Kidney (tissue), 14 donors: ENCODE data around the gene PLEKHG1. TPM values are rescaled to one million over a fixed set of nuclear protein-coding genes. Genes with fewer than 3 reads are reported as not detected.

Experiments
- DNase-seq, 5 donors: peaks; one replicate each; pipeline ENCODE4 v3.0.0-alpha.2; 2013 to 2020
- FAIRE-seq: peaks from 2 replicates; lab custom pipeline; 2012; peaks lifted over from hg19 to GRCh38; lab: Jason Lieb, UNC
- H3K27ac ChIP-seq, 2 donors: one replicate each; pipeline ENCODE4 v1.7.0; 2013; ENCODE audit warnings: low read depth in 2 of 2, low read length in 2 of 2, inconsistent platforms in 1 of 2
- H3K27me3 ChIP-seq: one replicate; pipeline ENCODE4 v1.7.1; 2013; ENCODE audit warnings: low read length, inconsistent platforms; ENCODE audit not compliant: control insufficient read depth, insufficient read depth
- H3K36me3 ChIP-seq, 3 donors: one replicate each; pipeline versions ENCODE4 v1.7.0 to v1.7.1; 2013; ENCODE audit warnings: low read length in 3 of 3, control low read depth in 1 of 3, inconsistent platforms in 1 of 3; ENCODE audit not compliant: insufficient read depth in 3 of 3, control insufficient read depth in 2 of 3
- H3K4me1 ChIP-seq, 3 donors: one replicate each; pipeline versions ENCODE4 v1.7.0 to v1.7.1; 2013; ENCODE audit warnings: low read length in 3 of 3, inconsistent platforms in 1 of 3, low read depth in 1 of 3; ENCODE audit not compliant: control insufficient read depth in 2 of 3, insufficient read depth in 2 of 3
- H3K4me3 ChIP-seq, 3 donors: one replicate each; pipeline versions ENCODE4 v1.7.0 to v1.8.1; 2013; ENCODE audit warnings: low read length in 3 of 3, control low read depth in 1 of 3, inconsistent platforms in 1 of 3
- H3K9ac ChIP-seq, 3 donors: one replicate each; pipeline versions ENCODE4 v1.7.0 to v1.7.1; 2013; ENCODE audit warnings: low read length in 3 of 3, control low read depth in 1 of 3, inconsistent platforms in 1 of 3
- H3K9me3 ChIP-seq, 3 donors: one replicate each; pipeline versions ENCODE4 v1.7.0 to v1.7.1; 2013; ENCODE audit warnings: low read length in 3 of 3, control low read depth in 1 of 3, inconsistent platforms in 1 of 3; ENCODE audit not compliant: control insufficient read depth in 2 of 3, insufficient read depth in 1 of 3
- intact Hi-C: fragments of 100-400 bp; cut with DNase I; formaldehyde crosslinking; loops from one replicate; pipeline ENCODE4 v1.11.1; 2022
- polyA plus RNA-seq: library from polyadenylated mRNA; stranded (reverse); fragments of 350-450 nt; fragmentation: Illumina TruSeq; extraction: RNeasy Lipid Tissue Mini Kit (QIAGEN cat#74804); gene quantifications from one replicate; pipeline ENCODE4 v1.2.3, GENCODE V29; 2014; ENCODE audit warnings: low read depth, low replicate concordance; ENCODE audit not compliant: insufficient read depth
- total RNA-seq: library from RNA; stranded (reverse); fragmentation: NEBNext Ultra II Directional; extraction: Animal tissue kit (Norgen Biotek cat#: 25700); gene quantifications from one replicate; pipeline ENCODE4 v1.2.1, GENCODE V29; 2021
- TF ChIP-seq, protein P1 (sequence below): IDR thresholded peaks from 3 replicates; pipeline ENCODE4 v1.5.1; 2012; ENCODE audit warnings: mild to moderate bottlenecking, moderate library complexity, borderline replicate concordance; ENCODE audit not compliant: insufficient read depth; ENCODE audit errors: extremely low read depth
- donor health status: control.
- donor health status: control.
- donor health status: control.
- donor health status: control.
- donor health status: control.
- donor health status: DM: yes; HTN: yes; CAD: no.
- donor health status: Normal renal cell carcinoma (clear cell type).

The PLEKHG1 gene
- total and polyA plus RNA-seq, 2 donors from 2014 or later, result 2.8 to 58.7 TPM

DNA sequence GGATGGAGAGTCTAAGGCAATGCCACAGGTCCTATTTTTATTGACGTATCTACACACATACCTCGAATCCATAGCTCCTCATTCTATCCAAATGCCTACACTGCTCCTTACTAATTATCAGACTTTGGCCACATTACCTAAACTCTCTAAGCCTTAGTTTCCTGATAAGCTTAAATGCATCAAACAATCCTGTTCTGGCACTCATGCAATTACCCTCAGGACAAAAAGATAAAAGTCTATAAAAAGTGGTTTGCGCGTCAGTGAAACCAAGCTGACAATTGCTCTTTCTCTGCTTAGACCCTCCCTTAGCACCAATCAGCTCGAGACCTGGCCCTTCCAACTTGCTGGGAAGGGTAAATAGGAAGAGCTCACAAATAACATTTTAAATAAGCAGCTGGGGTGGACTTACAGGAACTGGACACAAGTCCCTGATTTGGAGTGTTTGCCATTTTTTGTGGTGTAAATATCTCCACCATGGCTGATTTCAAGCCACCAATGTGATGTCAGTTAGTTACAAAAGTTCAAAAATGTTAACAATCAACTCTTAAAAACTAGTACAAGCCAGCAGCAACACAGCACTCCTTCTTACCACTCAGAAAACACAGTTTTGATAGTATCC lies 7.2 kb upstream of the PLEKHG1 start:
- intact Hi-C loops, result no loop called here
- H3K9ac ChIP-seq, result no peak overlapping the region
- H3K4me3 ChIP-seq, result no peak overlapping the region
- H3K27me3 ChIP-seq, result no peaks in the 10 kb centered on the region
- no peaks in the 10 kb centered on the region for H3K4me1 ChIP-seq
- H3K36me3 ChIP-seq, result no peaks in the 10 kb centered on the region
- no peaks in the 10 kb centered on the region for H3K9me3 ChIP-seq
- DNase-seq, result no peak
- FAIRE-seq, result no peak
- TF ChIP-seq, protein P1, sequence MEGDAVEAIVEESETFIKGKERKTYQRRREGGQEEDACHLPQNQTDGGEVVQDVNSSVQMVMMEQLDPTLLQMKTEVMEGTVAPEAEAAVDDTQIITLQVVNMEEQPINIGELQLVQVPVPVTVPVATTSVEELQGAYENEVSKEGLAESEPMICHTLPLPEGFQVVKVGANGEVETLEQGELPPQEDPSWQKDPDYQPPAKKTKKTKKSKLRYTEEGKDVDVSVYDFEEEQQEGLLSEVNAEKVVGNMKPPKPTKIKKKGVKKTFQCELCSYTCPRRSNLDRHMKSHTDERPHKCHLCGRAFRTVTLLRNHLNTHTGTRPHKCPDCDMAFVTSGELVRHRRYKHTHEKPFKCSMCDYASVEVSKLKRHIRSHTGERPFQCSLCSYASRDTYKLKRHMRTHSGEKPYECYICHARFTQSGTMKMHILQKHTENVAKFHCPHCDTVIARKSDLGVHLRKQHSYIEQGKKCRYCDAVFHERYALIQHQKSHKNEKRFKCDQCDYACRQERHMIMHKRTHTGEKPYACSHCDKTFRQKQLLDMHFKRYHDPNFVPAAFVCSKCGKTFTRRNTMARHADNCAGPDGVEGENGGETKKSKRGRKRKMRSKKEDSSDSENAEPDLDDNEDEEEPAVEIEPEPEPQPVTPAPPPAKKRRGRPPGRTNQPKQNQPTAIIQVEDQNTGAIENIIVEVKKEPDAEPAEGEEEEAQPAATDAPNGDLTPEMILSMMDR, result no peak
- H3K27ac ChIP-seq, result no peak overlapping the region

DNA sequence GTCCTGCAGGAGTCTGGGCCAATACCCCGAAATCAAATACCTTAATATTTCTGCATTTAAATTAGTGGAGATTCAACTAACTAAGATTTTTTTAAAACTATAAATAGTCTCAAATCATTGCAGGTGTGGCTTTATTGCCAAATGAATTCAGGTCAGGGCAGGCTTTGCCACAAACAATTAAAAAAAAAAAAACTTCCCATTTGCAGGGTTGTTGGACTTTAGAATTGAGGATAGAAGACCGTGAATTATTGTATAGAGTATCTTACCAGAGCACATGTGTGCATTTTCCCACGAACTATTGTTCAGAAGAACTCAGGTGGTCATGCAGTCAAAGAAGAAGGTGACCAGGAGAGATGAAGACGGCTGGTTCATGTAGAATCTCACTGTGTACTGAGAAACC lies 6.6 kb upstream of the PLEKHG1 start:
- Histone ChIP-seq H3K27me3 (no peaks in the 10 kb centered on the region), H3K9ac (no peak overlapping the region), H3K9me3 (no peaks in the 10 kb centered on the region), H3K4me3 (no peak overlapping the region), H3K27ac (no peak overlapping the region), H3K4me1 (no peaks in the 10 kb centered on the region), H3K36me3 (no peaks in the 10 kb centered on the region)
- no peak for DNase-seq
- TF ChIP-seq, protein P1, result no peak
- FAIRE-seq, result no peak
- intact Hi-C loops, result no loop called here

DNA sequence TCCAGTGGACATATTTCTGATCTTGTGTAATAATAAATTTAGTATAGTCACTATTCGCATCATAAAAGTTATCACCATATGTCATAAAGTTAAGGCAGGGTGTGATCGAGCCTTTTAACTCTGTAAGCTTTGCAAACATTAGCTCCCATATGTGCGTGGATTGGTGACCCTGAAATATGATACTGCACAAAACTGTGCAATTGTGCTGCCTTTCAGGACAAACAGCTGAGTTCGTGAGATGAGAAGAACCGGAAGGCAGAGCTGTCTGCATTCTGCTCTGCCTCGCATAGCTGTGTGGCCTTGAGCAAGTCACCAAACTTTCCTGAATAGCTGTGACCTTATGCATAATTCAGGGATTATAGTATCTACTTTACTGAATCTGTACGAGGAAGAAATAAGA lies 3.2 kb upstream of the PLEKHG1 start:
- no peak overlapping the region for H3K4me3 ChIP-seq
- no peaks in the 10 kb centered on the region for H3K9me3 ChIP-seq
- DNase-seq (no peak), FAIRE-seq (no peak)
- no peaks in the 10 kb centered on the region for H3K27me3 ChIP-seq
- TF ChIP-seq, protein P1, result no peak
- peaks cover 0 to 4% (median 0%) of the 10 kb centered on the region in 3 donors for H3K4me1 ChIP-seq
- no peak overlapping the region for H3K9ac ChIP-seq
- intact Hi-C loops, result no loop called here
- H3K36me3 ChIP-seq, result no peaks in the 10 kb centered on the region
- H3K27ac ChIP-seq, result no peak overlapping the region

DNA sequence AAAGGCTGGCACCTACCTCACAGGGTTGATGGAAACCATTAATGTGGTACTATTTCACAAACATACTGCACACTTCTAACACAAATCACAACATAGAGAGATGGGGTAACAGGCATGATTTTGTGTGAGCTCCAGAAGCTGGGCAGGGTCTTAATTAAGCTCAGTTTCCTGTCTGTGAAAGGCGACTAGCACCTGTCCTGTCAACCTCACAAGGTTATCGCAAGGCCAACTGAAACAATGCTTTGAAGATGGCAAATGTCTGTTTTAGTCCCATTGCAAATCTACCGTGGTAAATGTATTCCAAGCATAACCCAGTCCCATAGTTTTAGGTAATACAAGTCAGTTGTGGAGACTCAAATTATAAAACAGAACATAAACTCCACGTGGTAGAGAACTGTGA lies 1.3 kb upstream of the PLEKHG1 start:
- Histone ChIP-seq H3K27me3 (no peaks in the 10 kb centered on the region), H3K9me3 (no peaks in the 10 kb centered on the region), H3K4me3 (no peak overlapping the region), H3K36me3 (no peaks in the 10 kb centered on the region), H3K4me1 (peaks cover 0 to 9% (median 4%) of the 10 kb centered on the region in 3 donors), H3K27ac (no peak overlapping the region), H3K9ac (no peak overlapping the region)
- TF ChIP-seq, protein P1, result no peak
- intact Hi-C loops, result no loop called here
- DNase-seq (no peak), FAIRE-seq (no peak)
